Measurements from ENCODE around the gene PARG. TPM values are rescaled to one million over a fixed set of nuclear protein-coding genes. Genes with fewer than 3 reads are reported as not detected.
"Not testable (repeated sequence)": the region's sequence is repeated elsewhere in the genome, so short reads cannot be mapped to it uniquely, and the experiment has no call there.

Gene PARG
- total RNA-seq, 4 donors from 2014 or later = 13.5 to 32.0 (median 17.0) TPM

GRCh38 chr10:49844775-49845595, 96.8 kb downstream of the PARG start:
- peaks cover 0 to 40% (median 0%) of the 10 kb centered on the region in 3 donors for H3K36me3 ChIP-seq
- WGBS, 2 donors = 70 to 81% methylated on average over 7 of the region's 7 CpGs
- no peaks in the 10 kb centered on the region for H3K4me1 ChIP-seq
- H3K4me3 ChIP-seq = no peak overlapping the region
- intact Hi-C loops (cut with DNase I) = no loop called here
- TF ChIP-seq, protein P1, sequence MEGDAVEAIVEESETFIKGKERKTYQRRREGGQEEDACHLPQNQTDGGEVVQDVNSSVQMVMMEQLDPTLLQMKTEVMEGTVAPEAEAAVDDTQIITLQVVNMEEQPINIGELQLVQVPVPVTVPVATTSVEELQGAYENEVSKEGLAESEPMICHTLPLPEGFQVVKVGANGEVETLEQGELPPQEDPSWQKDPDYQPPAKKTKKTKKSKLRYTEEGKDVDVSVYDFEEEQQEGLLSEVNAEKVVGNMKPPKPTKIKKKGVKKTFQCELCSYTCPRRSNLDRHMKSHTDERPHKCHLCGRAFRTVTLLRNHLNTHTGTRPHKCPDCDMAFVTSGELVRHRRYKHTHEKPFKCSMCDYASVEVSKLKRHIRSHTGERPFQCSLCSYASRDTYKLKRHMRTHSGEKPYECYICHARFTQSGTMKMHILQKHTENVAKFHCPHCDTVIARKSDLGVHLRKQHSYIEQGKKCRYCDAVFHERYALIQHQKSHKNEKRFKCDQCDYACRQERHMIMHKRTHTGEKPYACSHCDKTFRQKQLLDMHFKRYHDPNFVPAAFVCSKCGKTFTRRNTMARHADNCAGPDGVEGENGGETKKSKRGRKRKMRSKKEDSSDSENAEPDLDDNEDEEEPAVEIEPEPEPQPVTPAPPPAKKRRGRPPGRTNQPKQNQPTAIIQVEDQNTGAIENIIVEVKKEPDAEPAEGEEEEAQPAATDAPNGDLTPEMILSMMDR (IDR thresholded peaks at IDR 0.05) = no peak
- TF ChIP-seq POLR2A (IDR thresholded peaks at IDR 0.05) = no peak
- H3K27me3 ChIP-seq = no peaks in the 10 kb centered on the region
- H3K27ac ChIP-seq = no peak overlapping the region
- no peaks in the 10 kb centered on the region for H3K9me3 ChIP-seq
- DNase-seq = no peak

DNA sequence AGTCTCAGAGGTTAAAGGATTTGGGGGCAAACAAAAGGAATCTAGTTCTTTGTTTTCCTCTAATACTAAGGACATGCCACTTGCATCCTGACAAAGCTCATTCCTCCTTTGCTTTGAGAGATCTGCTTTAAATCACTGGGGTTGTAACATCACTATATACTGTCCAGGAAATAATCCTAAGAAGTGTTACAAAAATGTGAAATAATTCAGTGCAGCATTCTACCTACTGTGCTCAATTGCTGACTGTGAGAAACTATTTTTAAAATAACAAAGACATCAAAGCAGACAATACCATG, 99.5 kb downstream of the PARG start:
- intact Hi-C loops (cut with DNase I) = not testable (repeated sequence)

GRCh38 chr10:49841615-49842332, 100.1 kb downstream of the PARG start:
- 79 to 92% methylated on average over 11 of the region's 11 CpGs for WGBS, 2 donors
- TF ChIP-seq, protein P1 (IDR thresholded peaks at IDR 0.05) = no peak
- TF ChIP-seq POLR2A (IDR thresholded peaks at IDR 0.05) = no peak
- Histone ChIP-seq H3K4me1 (no peaks in the 10 kb centered on the region), H3K9me3 (no peaks in the 10 kb centered on the region), H3K36me3 (peaks cover 0 to 71% (median 0%) of the 10 kb centered on the region in 3 donors), H3K4me3 (no peak overlapping the region), H3K27me3 (no peaks in the 10 kb centered on the region), H3K27ac (no peak overlapping the region)
- no peak for DNase-seq
- intact Hi-C loops (cut with DNase I) = no loop called here

More for the DNA sequence above, 99.5 kb downstream of the PARG start:
- not testable (repeated sequence) for H3K27ac ChIP-seq, H3K4me3 ChIP-seq, H3K27me3 ChIP-seq, H3K9me3 ChIP-seq, H3K4me1 ChIP-seq, DNase-seq
- H3K36me3 ChIP-seq = peaks cover 0 to 65% (median 0%) of the 10 kb centered on the region in 3 donors

GRCh38 chr10:49837685-49838084, 104.1 kb downstream of the PARG start:
- no peaks in the 10 kb centered on the region for H3K27me3 ChIP-seq
- WGBS, 2 donors = 71 to 87% methylated on average over 1 of the region's 1 CpG
- intact Hi-C loops (cut with DNase I) = no loop called here
- no peaks in the 10 kb centered on the region for H3K9me3 ChIP-seq
- H3K4me1 ChIP-seq = no peaks in the 10 kb centered on the region
- peaks cover 0 to 83% (median 0%) of the 10 kb centered on the region in 3 donors for H3K36me3 ChIP-seq
- no peak overlapping the region for H3K27ac ChIP-seq
- H3K4me3 ChIP-seq = no peak overlapping the region
- TF ChIP-seq, protein P1 (IDR thresholded peaks at IDR 0.05) = no peak
- TF ChIP-seq POLR2A (IDR thresholded peaks at IDR 0.05) = no peak
- DNase-seq = no peak

GRCh38 chr10:49837051-49837478, 104.8 kb downstream of the PARG start:
- TF ChIP-seq POLR2A (IDR thresholded peaks at IDR 0.05) = no peak
- TF ChIP-seq, protein P1 (IDR thresholded peaks at IDR 0.05) = no peak
- no peaks in the 10 kb centered on the region for H3K9me3 ChIP-seq
- no peaks in the 10 kb centered on the region for H3K27me3 ChIP-seq
- no peaks in the 10 kb centered on the region for H3K4me1 ChIP-seq
- 85 to 93% methylated on average over 4 to 5 of the region's 5 CpGs for WGBS, 2 donors
- intact Hi-C loops (cut with DNase I) = no loop called here
- no peak overlapping the region for H3K27ac ChIP-seq
- no peak for DNase-seq
- peaks cover 0 to 83% (median 0%) of the 10 kb centered on the region in 3 donors for H3K36me3 ChIP-seq
- H3K4me3 ChIP-seq = no peak overlapping the region
